BJ (cell line): ENCODE results near the gene CIAO2A. TPM values are rescaled to one million over a fixed set of nuclear protein-coding genes. Genes with fewer than 3 reads are reported as not detected.

Source experiments
- CTCF ChIA-PET: fragments of 350-600 bp; formaldehyde crosslinking; extraction: SDS; loops from one replicate; lab custom pipeline; 2021; ENCODE audit warnings: antibody characterized with exemption, inconsistent platforms; lab: Yijun Ruan, JAX
- POLR2A ChIA-PET: fragments of 300-600 bp; sonication (Branson Sonifier 250); formaldehyde crosslinking; extraction: SDS; loops from one replicate; lab custom pipeline; 2021; ENCODE audit warnings: antibody characterized with exemption; lab: Charles Lee
- DNase-seq: peaks from one replicate; pipeline ENCODE4 v3.0.0-alpha.2; 2011; ENCODE audit warnings: low read depth
- H3K27me3 ChIP-seq: 2 replicates; pipeline ENCODE4 v1.6.0; 2011; ENCODE audit warnings: low read length; ENCODE audit not compliant: control insufficient read depth, insufficient read depth
- H3K36me3 ChIP-seq: 2 replicates; pipeline ENCODE4 v1.5.1; 2011; ENCODE audit warnings: low read length; ENCODE audit not compliant: control insufficient read depth, insufficient read depth
- H3K4me3 ChIP-seq: 2 replicates; pipeline ENCODE4 v1.5.1; 2011; ENCODE audit warnings: low read depth, mild to moderate bottlenecking, control low read depth, low read length
- polyA plus RNA-seq: library from polyadenylated mRNA; depleted of rRNA; stranded (reverse); fragments of >200 nt; gene quantifications from 2 replicates; pipeline ENCODE4 v1.2.3, GENCODE V29; 2011
- TF ChIP-seq, protein P1 (sequence below): IDR thresholded peaks from 2 replicates; pipeline ENCODE4 v1.5.1; 2011; ENCODE audit warnings: low read depth, mild to moderate bottlenecking, control low read depth, inconsistent platforms, low read length, moderate library complexity; ENCODE audit not compliant: insufficient read depth

The CIAO2A gene
- polyA plus RNA-seq, 1 experiment, result 24.6 TPM

GRCh38 chr15:64095795-64096667 lies 2.4 kb upstream of the CIAO2A start, which contains the start of gene SNX1:
TSS of gene SNX1 (plus strand) at chr15:64095982. CDS start at chr15:64096014, 32 bp downstream.
- H3K36me3 ChIP-seq, result no peaks in the 10 kb centered on the region
- ChIA-PET CTCF (interaction anchor here (1.0 kb wide), 1 partner anchor 543 kb away, joined by 3 read pairs; no protein-coding TSS in a partner anchor), POLR2A (no interaction called here)
- TF ChIP-seq, protein P1, sequence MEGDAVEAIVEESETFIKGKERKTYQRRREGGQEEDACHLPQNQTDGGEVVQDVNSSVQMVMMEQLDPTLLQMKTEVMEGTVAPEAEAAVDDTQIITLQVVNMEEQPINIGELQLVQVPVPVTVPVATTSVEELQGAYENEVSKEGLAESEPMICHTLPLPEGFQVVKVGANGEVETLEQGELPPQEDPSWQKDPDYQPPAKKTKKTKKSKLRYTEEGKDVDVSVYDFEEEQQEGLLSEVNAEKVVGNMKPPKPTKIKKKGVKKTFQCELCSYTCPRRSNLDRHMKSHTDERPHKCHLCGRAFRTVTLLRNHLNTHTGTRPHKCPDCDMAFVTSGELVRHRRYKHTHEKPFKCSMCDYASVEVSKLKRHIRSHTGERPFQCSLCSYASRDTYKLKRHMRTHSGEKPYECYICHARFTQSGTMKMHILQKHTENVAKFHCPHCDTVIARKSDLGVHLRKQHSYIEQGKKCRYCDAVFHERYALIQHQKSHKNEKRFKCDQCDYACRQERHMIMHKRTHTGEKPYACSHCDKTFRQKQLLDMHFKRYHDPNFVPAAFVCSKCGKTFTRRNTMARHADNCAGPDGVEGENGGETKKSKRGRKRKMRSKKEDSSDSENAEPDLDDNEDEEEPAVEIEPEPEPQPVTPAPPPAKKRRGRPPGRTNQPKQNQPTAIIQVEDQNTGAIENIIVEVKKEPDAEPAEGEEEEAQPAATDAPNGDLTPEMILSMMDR, result no peak
- no peaks in the 10 kb centered on the region for H3K27me3 ChIP-seq
- peak; percentile 58 for DNase-seq
- peak within 1 kb of the TSS; percentile 71 for H3K4me3 ChIP-seq

DNA sequence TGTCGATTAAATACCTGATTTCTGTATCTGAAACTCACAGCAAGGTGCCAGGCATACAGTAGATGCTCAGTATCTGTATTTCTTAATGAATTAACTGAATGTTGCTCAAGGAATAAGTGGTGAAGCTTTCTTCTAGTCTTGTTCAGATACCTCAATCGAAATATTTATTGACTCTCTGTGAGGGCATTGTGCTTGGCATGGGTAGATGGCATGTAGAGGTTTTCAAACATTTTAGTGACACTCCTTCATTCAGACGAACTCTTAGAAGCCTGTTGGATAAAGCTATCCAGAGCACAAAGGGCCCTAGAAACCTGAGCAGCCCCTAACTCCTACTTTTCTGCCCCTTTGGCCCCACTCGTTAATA lies 1.8 kb upstream of the CIAO2A start:
- CTCF ChIA-PET, result interaction anchor here (1.0 kb wide), 1 partner anchor 542 kb away, joined by 3 read pairs; no protein-coding TSS in a partner anchor
- Histone ChIP-seq H3K36me3 (no peaks in the 10 kb centered on the region), H3K27me3 (no peaks in the 10 kb centered on the region), H3K4me3 (no peak overlapping the region)
- POLR2A ChIA-PET, result interaction anchor here (0.5 kb wide), 1 partner anchor 12 kb away, joined by 3 read pairs; no protein-coding TSS in a partner anchor
- TF ChIP-seq, protein P1, result no peak
- DNase-seq, result no peak

GRCh38 chr15:64092864-64093626 lies 593 bp downstream of the CIAO2A start:
- peaks cover 1% of the 10 kb centered on the region; the same call in 1 of the 2 replicates for H3K36me3 ChIP-seq
- no peak for DNase-seq
- ChIA-PET POLR2A (no interaction called here), CTCF (interaction anchor here (0.7 to 1.3 kb wide), 5 partner anchors 14 to 62 kb away, joined by 3 to 4 read pairs (median 3); no protein-coding TSS in a partner anchor)
- H3K4me3 ChIP-seq, result peak overlapping the region; percentile 66
- no peaks in the 10 kb centered on the region for H3K27me3 ChIP-seq
- TF ChIP-seq, protein P1, result peak; percentile 12; the same call in 1 of the 2 replicates

DNA sequence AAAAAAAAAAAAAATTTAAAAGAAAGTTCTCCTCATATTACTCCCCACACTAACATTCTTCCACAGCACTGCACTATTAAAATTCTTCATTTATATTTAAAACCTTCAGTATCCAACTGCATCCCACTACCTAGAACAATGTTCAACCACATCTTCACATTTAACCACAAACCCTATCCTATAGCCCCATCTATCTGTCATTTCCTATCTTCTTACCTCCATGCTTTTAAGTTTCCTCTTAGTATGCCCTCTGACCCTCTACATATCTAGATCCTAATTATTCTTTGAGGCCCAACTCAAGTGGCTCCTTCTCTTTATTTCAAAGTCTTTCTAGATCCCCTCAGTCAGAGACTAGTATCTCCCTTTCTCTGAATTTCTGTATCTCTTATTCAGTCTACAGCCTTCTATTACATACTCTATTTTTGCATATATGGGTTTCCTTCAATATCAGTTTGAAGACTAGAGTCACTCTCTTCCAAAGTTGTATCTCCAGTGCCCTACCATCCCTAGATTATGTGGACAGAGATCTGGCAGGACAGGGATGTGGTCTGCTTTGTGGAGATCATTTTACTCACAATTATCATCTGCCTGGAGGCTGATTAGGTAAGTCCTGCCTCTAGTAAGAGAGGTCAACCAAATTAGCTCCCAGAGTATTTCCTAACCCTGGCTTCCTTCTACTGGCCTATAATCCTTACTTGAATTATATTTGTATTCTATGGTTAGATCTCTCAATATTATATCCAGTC lies 1.4 kb downstream of the CIAO2A start:
- Histone ChIP-seq H3K4me3 (no peak overlapping the region; the same call in 1 of the 2 replicates), H3K36me3 (peaks cover 2% of the 10 kb centered on the region; the same call in 1 of the 2 replicates), H3K27me3 (no peaks in the 10 kb centered on the region)
- POLR2A ChIA-PET, result no interaction called here
- CTCF ChIA-PET, result no interaction called here
- TF ChIP-seq, protein P1, result no peak
- no peak for DNase-seq
